ENCODE results near the gene MICB.
"Not testable (repeated sequence)": the region's sequence is repeated elsewhere in the genome, so short reads cannot be mapped to it uniquely, and the experiment has no call there.

MICB gene

DNA sequence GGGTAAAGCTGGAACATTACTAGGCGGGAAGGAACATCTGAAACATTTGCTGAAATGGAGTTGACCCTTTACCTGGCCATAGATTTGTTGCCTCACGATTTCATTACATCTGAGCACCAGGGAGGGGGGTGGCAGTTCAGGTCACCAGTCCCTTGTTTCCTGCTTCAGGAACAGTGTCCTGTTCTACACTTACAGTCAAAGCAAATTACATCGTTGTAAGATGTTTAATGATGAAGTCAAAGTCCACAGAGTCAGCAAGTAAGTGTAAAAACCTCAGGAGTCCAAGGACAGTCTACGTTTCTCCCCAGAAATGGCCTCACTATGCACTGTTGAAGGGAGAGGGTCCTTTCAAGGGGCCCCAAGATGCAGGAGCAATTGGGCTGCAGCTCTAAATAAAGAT is 8.9 kb upstream of the MICB start:
- H3K4me3 ChIP-seq (ENCODE audit: low read length): no peak overlapping the region
- no peaks in the 10 kb centered on the region for H3K27me3 ChIP-seq (replicated peaks; ENCODE audit: control insufficient read depth, insufficient read depth, low read length)
- H3K9me3 ChIP-seq (ENCODE audit: control insufficient read depth, low read length): no peaks in the 10 kb centered on the region
- no peak for DNase-seq (ENCODE audit: low read depth)
- peaks cover 12% of the 10 kb centered on the region for H3K4me1 ChIP-seq (ENCODE audit: control insufficient read depth, insufficient read depth, low read length)
- H3K36me3 ChIP-seq (ENCODE audit: control insufficient read depth, insufficient read depth, low read length, severe bottlenecking): no peaks in the 10 kb centered on the region
- no peak overlapping the region for H3K9ac ChIP-seq (ENCODE audit: low read length)

DNA sequence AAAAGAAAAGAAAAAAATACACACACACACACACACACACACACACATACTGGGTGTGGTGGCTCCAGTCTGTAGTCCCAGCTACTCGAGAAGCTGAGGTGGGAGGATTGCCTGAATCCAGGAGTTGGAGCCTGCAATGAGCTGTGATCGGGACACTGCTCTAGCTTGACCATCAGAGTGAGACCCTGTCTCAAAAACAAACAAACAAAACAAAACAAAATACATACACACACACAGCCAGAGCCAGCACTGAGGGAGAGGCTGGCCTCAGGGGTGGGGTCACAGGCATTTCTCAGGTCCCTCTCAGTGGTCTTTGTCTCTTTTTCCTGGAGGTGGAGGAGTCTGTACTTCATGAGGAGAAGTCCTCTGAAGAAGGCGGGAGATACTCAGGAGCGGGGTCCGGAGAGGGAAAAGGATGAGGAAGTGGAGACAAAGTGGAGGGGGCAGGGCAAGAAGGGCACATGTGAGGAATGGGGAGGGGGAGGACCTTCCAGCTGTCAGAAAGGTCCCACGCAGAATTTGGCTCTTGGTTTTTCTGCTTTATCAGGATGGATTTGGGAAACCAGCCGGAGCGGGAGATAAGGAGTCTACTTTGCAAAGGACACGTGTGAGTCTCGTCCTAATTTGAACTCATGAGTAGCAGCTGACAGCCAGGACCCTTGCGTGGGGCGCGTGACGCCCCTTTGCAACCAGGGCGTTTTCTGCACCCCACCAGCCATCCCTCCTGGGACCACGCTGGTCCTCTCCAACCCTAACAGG is 7.7 kb upstream of the MICB start:
- no peak for DNase-seq (ENCODE audit: low read depth)

DNA sequence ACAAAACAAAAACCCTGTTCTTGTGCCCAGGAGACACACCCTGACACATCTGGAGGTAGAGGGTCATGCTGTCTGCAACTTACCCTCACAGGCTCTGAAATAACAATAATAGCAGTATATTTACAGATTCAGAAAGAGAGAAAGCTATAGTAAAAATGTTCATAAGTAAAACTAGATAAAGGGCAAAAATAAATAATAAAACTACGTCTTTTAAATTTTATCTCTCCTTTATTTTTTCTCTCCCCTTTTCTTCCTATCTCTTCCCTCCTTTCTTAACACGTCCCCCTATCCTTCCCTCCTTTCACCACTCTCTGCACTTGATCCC is 4.4 kb upstream of the MICB start:
- peak overlapping the region; percentile 91 for H3K9ac ChIP-seq (ENCODE audit: low read length)
- not testable (repeated sequence) for H3K27me3 ChIP-seq (replicated peaks; ENCODE audit: control insufficient read depth, insufficient read depth, low read length)
- peak overlapping the region; percentile 95 for H3K4me3 ChIP-seq (ENCODE audit: low read length)

More for the DNA sequence above, 7.7 kb upstream of the MICB start:
- Histone ChIP-seq H3K9me3 (ENCODE audit: control insufficient read depth, low read length) (no peaks in the 10 kb centered on the region), H3K4me3 (ENCODE audit: low read length) (no peak overlapping the region), H3K36me3 (ENCODE audit: control insufficient read depth, insufficient read depth, low read length, severe bottlenecking) (no peaks in the 10 kb centered on the region), H3K9ac (ENCODE audit: low read length) (no peak overlapping the region), H3K27me3 (replicated peaks; ENCODE audit: control insufficient read depth, insufficient read depth, low read length) (no peaks in the 10 kb centered on the region), H3K4me1 (ENCODE audit: control insufficient read depth, insufficient read depth, low read length) (peaks cover 6% of the 10 kb centered on the region)

GRCh38 chr6:31493875-31494694 is 3.9 kb upstream of the MICB start:
- peak overlapping the region; percentile 91 for H3K9ac ChIP-seq (ENCODE audit: low read length)
- no peaks in the 10 kb centered on the region for H3K36me3 ChIP-seq (ENCODE audit: control insufficient read depth, insufficient read depth, low read length, severe bottlenecking)
- H3K27me3 ChIP-seq (replicated peaks; ENCODE audit: control insufficient read depth, insufficient read depth, low read length): no peaks in the 10 kb centered on the region
- peak overlapping the region; percentile 95 for H3K4me3 ChIP-seq (ENCODE audit: low read length)
- H3K9me3 ChIP-seq (ENCODE audit: control insufficient read depth, low read length): no peaks in the 10 kb centered on the region
- peaks cover 27% of the 10 kb centered on the region for H3K4me1 ChIP-seq (ENCODE audit: control insufficient read depth, insufficient read depth, low read length)
- peak; percentile 95 for DNase-seq (ENCODE audit: low read depth)

More for the DNA sequence above, 4.4 kb upstream of the MICB start:
- not testable (repeated sequence) for H3K36me3 ChIP-seq (ENCODE audit: control insufficient read depth, insufficient read depth, low read length, severe bottlenecking); H3K9me3 ChIP-seq (ENCODE audit: control insufficient read depth, low read length); DNase-seq (ENCODE audit: low read depth)
- H3K4me1 ChIP-seq (ENCODE audit: control insufficient read depth, insufficient read depth, low read length): peaks cover 22% of the 10 kb centered on the region

- no peaks in the 10 kb centered on the region for H3K36me3 ChIP-seq (ENCODE audit: control insufficient read depth, insufficient read depth, low read length, severe bottlenecking)
- peak overlapping the region; percentile 95 for H3K4me3 ChIP-seq (ENCODE audit: low read length)
- H3K27me3 ChIP-seq (replicated peaks; ENCODE audit: control insufficient read depth, insufficient read depth, low read length): no peaks in the 10 kb centered on the region
- peaks cover 27% of the 10 kb centered on the region for H3K4me1 ChIP-seq (ENCODE audit: control insufficient read depth, insufficient read depth, low read length)
- peak overlapping the region; percentile 91 for H3K9ac ChIP-seq (ENCODE audit: low read length)
- peak; percentile 61 for DNase-seq (ENCODE audit: low read depth)
- H3K9me3 ChIP-seq (ENCODE audit: control insufficient read depth, low read length): no peaks in the 10 kb centered on the region
These were observed 2.4 kb upstream of the MICB start for GRCh38 chr6:31495580-31495979.

GRCh38 chr6:31496826-31497225 is 1.1 kb upstream of the MICB start:
- H3K9me3 ChIP-seq (ENCODE audit: control insufficient read depth, low read length); H3K27me3 ChIP-seq (replicated peaks; ENCODE audit: control insufficient read depth, insufficient read depth, low read length); H3K36me3 ChIP-seq (ENCODE audit: control insufficient read depth, insufficient read depth, low read length, severe bottlenecking); DNase-seq (ENCODE audit: low read depth): not testable (repeated sequence)
- Histone ChIP-seq H3K4me3 (ENCODE audit: low read length) (peak overlapping the region; percentile 84), H3K4me1 (ENCODE audit: control insufficient read depth, insufficient read depth, low read length) (peaks cover 27% of the 10 kb centered on the region), H3K9ac (ENCODE audit: low read length) (peak overlapping the region; percentile 72)

- no peaks in the 10 kb centered on the region for H3K27me3 ChIP-seq (replicated peaks; ENCODE audit: control insufficient read depth, insufficient read depth, low read length)
- peak; percentile 31 for DNase-seq (ENCODE audit: low read depth)
- peak overlapping the region; percentile 84 for H3K4me3 ChIP-seq (ENCODE audit: low read length)
These were observed 803 bp downstream of the MICB start for GRCh38 chr6:31498748-31499147.

GRCh38 chr6:31499648-31500047 is 1.7 kb downstream of the MICB start:
- H3K27me3 ChIP-seq (replicated peaks; ENCODE audit: control insufficient read depth, insufficient read depth, low read length): not testable (repeated sequence)

More at GRCh38 chr6:31498748-31499147, 803 bp downstream of the MICB start:
- Histone ChIP-seq H3K9ac (ENCODE audit: low read length) (peak overlapping the region; percentile 25), H3K4me1 (ENCODE audit: control insufficient read depth, insufficient read depth, low read length) (peaks cover 29% of the 10 kb centered on the region), H3K9me3 (ENCODE audit: control insufficient read depth, low read length) (no peaks in the 10 kb centered on the region), H3K36me3 (ENCODE audit: control insufficient read depth, insufficient read depth, low read length, severe bottlenecking) (no peaks in the 10 kb centered on the region)

GRCh38 chr6:31502586-31502985 is 4.6 kb downstream of the MICB start:
- no peak overlapping the region for H3K4me3 ChIP-seq (ENCODE audit: low read length)
- H3K27me3 ChIP-seq (replicated peaks; ENCODE audit: control insufficient read depth, insufficient read depth, low read length): no peaks in the 10 kb centered on the region
- H3K36me3 ChIP-seq (ENCODE audit: control insufficient read depth, insufficient read depth, low read length, severe bottlenecking): peaks cover 9% of the 10 kb centered on the region
- DNase-seq (ENCODE audit: low read depth): peak; percentile 33
- peaks cover 7% of the 10 kb centered on the region for H3K4me1 ChIP-seq (ENCODE audit: control insufficient read depth, insufficient read depth, low read length)
- H3K9ac ChIP-seq (ENCODE audit: low read length): no peak overlapping the region
- no peaks in the 10 kb centered on the region for H3K9me3 ChIP-seq (ENCODE audit: control insufficient read depth, low read length)

More at GRCh38 chr6:31499648-31500047, 1.7 kb downstream of the MICB start:
- not testable (repeated sequence) for H3K36me3 ChIP-seq (ENCODE audit: control insufficient read depth, insufficient read depth, low read length, severe bottlenecking); H3K4me3 ChIP-seq (ENCODE audit: low read length); H3K9ac ChIP-seq (ENCODE audit: low read length); H3K9me3 ChIP-seq (ENCODE audit: control insufficient read depth, low read length); DNase-seq (ENCODE audit: low read depth)
- peaks cover 29% of the 10 kb centered on the region for H3K4me1 ChIP-seq (ENCODE audit: control insufficient read depth, insufficient read depth, low read length)

DNA sequence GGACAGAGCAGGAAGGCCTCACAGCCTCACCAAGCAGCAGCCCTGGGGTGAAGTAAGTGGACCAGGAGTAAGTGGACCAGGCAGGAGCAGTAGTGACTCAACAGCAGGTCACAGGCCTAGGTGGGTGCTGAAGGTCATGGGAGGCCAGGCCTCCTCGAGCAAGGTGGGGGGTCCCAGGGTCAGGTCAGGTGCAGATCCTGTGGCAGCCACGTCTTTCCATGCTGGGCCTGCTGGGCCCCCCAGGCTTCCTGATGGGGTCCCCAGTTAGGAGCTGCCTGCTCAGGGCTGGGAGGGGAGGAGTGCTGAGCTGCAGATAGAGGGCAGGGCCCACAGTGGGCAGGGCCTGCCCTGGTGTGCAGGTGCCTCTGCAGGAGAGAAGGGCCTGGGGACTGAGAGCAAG is 11.1 kb downstream of the MICB start:
- H3K4me1 ChIP-seq (ENCODE audit: control insufficient read depth, insufficient read depth, low read length); H3K9ac ChIP-seq (ENCODE audit: low read length); H3K27me3 ChIP-seq (replicated peaks; ENCODE audit: control insufficient read depth, insufficient read depth, low read length); DNase-seq (ENCODE audit: low read depth); H3K4me3 ChIP-seq (ENCODE audit: low read length); H3K9me3 ChIP-seq (ENCODE audit: control insufficient read depth, low read length): not testable (repeated sequence)
- peaks cover 26% of the 10 kb centered on the region for H3K36me3 ChIP-seq (ENCODE audit: control insufficient read depth, insufficient read depth, low read length, severe bottlenecking)

DNA sequence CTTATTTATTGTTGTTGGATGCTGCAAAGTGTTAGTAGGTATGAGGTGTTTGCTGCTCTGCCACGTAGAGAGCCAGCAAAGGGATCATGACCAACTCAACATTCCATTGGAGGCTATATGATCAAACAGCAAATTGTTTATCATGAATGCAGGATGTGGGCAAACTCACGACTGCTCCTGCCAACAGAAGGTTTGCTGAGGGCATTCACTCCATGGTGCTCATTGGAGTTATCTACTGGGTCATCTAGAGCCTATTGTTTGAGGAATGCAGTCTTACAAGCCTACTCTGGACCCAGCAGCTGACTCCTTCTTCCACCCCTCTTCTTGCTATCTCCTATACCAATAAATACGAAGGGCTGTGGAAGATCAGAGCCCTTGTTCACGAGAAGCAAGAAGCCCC is 12.1 kb downstream of the MICB start:
- Histone ChIP-seq H3K9ac (ENCODE audit: low read length) (no peak overlapping the region), H3K4me3 (ENCODE audit: low read length) (no peak overlapping the region), H3K4me1 (ENCODE audit: control insufficient read depth, insufficient read depth, low read length) (peaks cover 6% of the 10 kb centered on the region), H3K27me3 (replicated peaks; ENCODE audit: control insufficient read depth, insufficient read depth, low read length) (no peaks in the 10 kb centered on the region), H3K36me3 (ENCODE audit: control insufficient read depth, insufficient read depth, low read length, severe bottlenecking) (peaks cover 26% of the 10 kb centered on the region), H3K9me3 (ENCODE audit: control insufficient read depth, low read length) (no peaks in the 10 kb centered on the region)
- DNase-seq (ENCODE audit: low read depth): no peak

Measured in adipocyte (in vitro differentiated cells).